GM21825 (cell line): Measurements from ENCODE around the gene DES.
A peak's percentile ranks its signal among the peaks of the same experiment; 100 is the strongest.
"Not testable (repeated sequence)": the region's sequence is repeated elsewhere in the genome, so short reads cannot be mapped to it uniquely, and the experiment has no call there.

Experiments used
- ATAC-seq: cut with Tn5 transposase; IDR thresholded peaks from one replicate; pipeline ENCODE4 v1.9.1; 2021; ENCODE audit warnings: mild to moderate bottlenecking, moderate library complexity; ENCODE audit not compliant: unreplicated experiment

The DES gene

DNA sequence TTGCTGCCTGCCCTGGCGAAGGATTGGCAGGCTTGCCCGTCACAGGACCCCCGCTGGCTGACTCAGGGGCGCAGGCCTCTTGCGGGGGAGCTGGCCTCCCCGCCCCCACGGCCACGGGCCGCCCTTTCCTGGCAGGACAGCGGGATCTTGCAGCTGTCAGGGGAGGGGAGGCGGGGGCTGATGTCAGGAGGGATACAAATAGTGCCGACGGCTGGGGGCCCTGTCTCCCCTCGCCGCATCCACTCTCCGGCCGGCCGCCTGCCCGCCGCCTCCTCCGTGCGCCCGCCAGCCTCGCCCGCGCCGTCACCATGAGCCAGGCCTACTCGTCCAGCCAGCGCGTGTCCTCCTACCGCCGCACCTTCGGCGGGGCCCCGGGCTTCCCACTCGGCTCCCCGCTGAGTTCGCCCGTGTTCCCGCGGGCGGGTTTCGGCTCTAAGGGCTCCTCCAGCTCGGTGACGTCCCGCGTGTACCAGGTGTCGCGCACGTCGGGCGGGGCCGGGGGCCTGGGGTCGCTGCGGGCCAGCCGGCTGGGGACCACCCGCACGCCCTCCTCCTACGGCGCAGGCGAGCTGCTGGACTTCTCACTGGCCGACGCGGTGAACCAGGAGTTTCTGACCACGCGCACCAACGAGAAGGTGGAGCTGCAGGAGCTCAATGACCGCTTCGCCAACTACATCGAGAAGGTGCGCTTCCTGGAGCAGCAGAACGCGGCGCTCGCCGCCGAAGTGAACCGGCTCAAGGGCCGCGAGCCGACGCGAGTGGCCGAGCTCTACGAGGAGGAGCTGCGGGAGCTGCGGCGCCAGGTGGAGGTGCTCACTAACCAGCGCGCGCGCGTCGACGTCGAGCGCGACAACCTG, at the start of gene DES:
Gene DES, plus strand, starts transcription at position 223 of the 857 bp plus-strand sequence. Its CDS starts 86 bp downstream, at position 309.
- no peak for ATAC-seq

DNA sequence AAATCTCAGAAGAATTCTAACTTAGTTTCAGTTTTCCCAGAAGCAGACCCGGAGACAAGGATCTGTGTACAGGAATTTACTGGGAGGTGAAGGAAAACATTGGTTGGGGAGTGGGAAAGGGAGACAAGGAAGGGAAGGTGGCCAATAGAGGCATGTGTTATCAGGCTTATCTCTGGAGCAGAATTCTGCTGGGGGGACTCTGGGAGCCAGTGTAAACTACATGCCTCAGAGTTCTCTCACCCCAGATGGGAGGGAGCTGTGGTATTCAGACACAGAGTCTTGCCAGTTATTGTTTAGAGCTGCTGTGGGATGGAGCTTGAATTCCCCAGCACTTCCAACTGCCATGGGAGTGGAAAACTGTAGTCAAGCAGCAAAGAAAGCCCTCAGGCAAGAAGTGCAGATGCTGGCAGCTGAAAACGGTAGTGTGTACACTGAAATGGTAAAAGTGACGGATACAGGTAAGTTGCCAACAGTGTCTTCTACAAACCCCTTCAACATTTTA, 49.4 kb upstream of the DES start:
- no peak for ATAC-seq

DNA sequence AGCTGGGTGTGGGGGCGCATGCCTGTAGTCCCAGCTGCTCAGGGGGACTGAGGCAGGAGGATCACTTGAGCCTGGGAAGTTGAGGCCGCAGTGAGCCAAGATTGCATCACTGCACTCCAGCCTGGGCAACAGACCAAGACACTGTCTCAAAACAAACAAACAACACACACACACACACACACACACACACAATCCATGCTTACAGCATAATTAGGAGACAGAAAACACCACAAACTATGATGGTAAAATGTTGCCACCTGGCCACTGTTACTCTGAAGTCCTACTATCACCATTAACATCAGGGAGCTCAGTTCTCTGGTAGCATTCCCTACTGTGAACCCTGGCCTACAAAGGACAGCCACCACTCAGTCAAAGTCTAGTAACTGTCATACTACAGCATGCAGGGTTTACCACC, 48.7 kb upstream of the DES start:
- no peak for ATAC-seq

DNA sequence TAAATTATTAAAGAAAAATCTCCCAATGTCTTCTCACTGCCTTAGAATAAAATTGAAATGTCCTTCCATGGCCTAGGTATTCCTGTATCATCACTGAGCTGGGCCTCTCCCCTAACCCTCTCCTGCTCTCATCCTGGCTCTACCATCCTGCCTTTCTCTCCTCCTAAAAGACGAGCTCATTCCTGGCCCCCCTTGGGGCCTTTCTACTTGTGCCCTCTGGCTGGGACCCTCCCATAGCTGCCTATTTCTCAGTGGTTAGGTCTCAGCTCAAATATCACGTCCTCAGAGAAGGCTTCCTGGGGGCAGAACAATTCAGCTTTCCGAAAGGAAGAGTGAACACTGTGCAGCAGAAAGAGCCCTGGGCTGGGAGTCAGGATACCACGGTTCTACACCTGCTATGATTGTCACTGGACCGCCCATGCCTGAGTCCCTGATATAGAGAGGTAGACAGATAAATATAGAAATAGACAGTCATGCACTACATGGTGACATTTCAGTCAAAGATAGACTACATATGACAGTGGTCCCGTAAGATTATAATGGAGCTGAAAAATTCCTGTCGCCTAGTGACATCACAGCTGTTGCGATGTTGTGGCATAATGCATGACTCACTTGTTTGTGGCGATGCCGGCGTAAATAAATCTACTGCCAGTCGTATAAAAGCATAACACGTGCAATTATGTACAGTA, 39.9 kb upstream of the DES start:
- no peak for ATAC-seq

DNA sequence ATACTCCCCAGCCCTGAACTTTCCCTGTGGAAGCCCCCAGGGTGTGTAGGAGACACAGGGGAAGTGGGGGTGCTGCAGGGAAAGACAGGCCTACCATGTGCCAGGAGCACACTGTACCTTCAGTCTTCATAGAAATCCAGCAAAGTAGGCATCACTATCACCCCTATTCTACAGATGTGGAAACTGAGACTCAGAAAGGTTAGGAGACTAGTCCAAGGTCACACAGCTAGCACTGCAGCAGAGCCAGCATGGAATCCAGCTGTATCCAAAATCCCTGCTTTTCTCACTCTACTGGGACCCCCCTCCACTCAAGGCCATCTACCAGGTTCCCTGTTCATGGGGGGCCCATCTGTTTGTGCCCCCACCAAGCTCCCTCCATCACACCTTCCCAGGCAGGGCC, 37.3 kb upstream of the DES start:
- no peak for ATAC-seq

DNA sequence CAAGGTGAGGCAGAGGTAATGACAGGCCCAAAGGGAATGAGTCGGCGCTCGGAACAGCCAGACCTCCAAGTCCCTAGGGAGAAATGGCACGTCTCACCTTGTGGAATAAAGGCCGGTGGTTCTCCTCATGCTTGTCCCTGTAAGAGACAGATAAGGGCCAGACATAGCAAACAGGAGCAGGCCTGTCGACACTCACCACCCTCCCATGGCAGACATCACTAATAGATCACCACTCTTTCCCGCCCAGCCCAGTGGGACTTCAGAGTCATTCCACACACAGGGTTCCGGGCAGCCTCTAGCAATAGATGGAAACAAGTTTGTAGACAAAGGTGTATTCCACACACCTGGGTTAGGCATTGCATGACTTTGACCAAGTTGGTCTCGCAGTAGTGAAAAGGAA, 36.7 kb upstream of the DES start:
- ATAC-seq: no peak

DNA sequence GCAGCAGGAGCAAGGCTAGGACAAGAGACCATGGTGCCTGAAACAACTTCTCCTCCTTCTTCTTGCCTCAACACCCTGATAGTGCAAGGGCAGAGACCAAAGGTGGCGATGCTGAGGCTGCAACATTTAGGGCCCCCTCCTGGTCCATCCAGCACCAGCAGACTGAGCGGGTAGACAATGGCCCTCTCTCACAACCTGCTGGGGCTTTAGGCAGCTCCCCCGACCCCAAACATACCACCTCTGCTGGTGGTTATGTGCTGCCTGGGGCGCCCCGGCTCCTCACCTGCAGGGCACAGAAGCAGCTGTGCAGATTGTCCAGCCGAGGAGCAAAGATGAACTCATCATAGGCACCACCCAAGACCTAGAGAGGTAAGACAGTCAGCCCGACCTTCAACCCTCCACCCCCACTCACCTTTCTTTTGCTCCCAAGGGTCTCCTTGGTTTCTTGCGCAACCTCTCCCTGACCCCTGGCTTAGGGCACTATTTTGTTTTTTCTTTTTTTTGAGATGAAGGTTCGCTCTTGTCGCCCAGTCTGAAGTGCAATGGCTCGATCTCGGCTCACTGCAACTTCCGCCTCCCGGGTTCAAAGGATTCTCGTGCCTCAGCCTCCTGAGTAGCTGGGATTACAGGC, 34.0 kb upstream of the DES start:
- ATAC-seq: no peak

DNA sequence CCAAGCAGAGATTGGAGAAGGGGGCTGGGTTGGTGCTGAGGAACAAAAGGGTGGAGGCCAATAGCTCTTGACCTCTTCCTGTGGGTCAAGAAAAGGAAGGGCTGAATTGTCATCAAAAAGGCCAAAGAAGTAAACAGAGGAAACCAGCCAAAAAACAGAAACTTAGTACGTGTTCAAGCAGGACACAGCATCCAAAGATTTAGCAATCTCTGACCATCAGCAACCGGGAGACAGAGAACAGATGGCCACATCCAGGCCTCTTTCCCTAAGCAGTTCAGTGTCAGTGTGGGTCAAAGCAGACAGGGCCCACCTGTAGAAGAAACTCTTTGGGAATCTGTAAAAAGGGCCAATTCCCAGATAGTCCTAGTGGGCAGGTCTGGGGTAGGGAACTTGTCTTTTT, 33.3 kb upstream of the DES start:
- no peak for ATAC-seq

DNA sequence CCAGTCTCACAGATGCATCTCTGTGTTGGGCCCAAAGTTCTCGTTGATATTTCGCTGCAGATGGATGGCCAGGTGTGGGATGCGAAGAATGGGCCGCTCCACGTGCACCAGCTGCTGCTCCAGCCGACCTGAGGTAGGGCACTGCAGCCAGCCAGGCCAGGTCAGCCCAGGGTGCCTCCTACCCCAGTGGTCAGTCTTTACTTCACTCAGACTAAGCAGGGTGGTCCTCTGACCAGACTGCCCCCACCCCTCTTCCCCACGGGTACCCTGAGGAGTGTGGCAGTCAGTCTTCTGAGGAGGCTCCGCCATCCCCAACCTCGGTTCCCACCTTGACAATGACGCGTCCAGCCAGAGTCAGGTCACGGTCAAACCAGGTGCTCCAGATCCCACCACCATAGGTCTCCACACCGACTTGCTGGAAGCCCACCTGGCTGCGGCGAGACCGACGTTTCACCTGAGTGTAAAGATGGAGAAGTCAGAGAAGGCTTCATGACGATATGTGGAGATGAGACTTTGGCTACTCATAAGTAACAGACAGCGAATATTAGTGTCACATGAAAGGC, 32.1 kb upstream of the DES start:
- ATAC-seq: no peak

DNA sequence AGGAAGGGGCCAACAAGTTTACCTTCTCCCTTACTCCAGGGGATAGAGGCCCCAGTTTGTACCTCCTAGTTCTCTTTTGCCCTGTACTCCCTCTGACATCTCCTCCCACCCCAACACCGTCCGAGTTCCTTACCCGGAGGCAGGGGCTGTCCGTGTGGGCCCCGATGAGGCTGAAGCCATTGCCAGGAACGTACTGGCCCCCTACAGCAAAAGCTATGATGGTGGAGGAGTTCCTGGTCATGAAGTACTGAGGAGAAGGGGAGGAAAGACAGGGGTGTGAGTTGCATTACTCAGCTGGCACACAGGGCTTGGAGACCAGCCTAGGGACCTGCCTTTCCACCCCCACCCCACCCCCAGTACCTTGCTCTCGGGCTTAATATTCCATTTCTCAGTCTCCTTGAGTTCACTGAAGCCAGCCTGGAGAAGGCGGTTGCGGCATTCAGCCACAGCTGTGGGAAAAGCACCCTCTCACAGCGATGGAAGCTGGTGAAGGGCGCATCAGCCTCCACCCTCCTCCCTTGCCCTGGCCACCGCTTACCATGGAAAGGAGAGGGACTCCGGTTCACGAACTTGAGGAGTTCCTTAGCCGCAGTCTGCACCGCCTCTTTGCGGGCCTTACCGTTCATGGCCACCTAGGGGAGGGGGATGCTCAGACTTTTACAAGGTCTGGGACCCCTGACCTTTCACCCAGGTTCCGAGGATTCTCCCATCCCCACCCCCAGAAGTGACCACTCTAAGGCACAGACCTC, 31.5 kb upstream of the DES start:
- ATAC-seq: no peak

DNA sequence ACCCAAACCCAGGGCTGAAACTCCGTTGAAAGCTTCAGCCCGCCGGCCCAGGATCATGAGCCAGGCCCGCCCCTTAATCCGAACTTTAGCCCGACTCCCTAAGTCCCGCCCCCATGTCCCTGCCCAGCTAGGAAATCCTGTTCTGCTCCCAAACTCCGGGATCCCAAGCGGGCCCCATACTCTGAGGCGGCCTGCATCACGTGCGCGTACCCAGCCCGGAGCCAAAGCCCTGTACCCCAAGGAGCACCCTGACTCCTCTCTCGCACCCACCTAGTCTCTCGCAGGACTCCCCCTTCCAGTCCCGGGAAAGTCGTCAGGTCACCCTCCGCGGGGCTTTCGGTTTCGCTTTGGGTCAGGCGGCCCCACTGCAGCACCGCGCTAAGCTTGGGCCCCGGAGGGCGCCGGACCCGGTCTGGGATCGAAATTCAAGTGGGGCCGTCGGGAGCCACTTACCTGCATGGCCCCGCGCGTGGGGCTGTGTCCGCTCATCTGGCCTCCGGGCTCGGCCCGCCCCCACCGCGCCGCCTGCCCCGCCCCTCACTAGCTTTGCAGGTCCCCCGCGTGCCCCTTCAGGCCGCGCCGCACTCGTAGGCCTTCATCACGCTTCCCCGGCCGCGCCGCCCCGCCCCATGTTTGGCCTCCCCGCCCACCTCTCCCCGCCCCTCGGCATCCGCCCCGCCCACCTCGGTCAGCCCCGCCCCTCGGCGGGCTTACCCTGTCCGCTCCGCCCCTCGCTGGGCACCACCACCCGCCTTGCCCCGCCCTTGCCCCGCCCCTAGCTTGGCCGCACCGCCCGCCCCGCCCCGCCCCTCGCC, 30.7 kb upstream of the DES start, which contains the start of gene DNPEP:
Gene DNPEP, minus strand, starts transcription at position 607 of the 815 bp plus-strand sequence. Its CDS starts 118 bp downstream, at position 489.
- ATAC-seq: peak; percentile 55

DNA sequence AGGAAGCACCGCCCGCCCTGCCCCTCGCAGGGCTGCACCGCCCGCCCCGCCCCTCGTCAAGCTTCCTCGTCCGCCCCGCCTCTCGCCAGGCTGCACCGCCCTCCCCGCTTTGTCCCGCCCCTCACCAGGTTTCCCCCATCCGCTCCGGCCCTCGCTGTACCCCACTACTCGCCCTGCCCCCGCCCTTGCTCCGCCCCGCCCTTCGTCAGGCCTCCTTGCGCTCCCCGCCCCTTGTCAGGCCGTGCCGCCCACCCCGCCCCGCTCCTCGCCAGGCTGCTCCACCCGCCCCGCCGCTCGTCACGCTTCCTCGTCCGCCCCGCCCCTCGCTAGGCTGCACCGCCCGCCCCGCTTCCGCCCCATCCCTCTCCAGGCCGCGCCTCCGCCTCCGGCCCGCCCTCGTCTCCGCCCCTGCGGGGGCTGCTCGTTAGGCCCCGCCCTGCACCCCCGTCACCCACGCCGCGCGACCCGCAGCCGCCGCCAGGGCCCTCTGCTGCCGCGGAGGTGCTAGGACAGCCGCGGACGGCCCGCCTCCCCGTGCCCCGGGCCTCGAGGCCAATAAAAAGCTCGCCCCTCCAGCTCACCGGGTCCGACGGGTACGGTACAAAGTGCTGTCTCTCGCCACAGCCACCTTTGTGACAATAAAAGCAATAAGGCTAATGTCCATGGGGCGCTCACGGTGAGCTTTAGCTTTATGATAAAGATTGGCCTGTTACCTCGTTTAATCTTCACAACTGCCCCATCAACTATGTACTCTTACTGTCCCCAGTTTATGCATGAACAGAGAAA, 29.9 kb upstream of the DES start:
- peak; percentile 81 for ATAC-seq

DNA sequence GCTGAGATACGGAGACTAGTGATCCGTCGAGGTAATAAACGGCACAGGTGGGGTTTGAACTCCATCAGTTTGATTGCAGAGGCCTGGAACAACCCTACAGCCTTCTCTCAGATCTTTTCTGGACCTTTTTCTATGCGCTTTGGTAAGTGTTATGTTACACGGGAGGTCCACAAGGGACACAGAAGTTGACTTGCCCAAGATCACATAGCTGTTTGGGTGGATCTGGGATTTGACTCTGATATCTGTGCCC, 29.3 kb upstream of the DES start:
- ATAC-seq: no peak

DNA sequence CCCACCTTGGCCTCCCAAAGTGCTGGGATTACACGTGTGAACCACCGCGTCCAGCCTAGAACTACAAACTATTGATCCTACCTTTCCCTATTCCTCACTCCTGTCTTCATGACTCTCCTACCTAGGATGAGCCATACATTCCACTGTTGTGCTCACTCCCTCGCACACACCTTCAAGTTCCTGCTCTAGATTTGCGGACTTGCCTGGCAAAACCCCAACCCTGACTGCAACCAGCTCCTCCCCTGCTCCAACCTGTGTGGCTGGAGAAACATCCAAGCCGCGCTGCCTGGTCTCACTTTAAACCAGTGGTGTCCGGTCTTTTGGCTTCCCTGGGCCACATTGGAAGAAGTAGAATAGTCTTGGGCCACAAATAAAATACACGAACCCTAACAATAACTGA, 25.4 kb upstream of the DES start:
- ATAC-seq: no peak

DNA sequence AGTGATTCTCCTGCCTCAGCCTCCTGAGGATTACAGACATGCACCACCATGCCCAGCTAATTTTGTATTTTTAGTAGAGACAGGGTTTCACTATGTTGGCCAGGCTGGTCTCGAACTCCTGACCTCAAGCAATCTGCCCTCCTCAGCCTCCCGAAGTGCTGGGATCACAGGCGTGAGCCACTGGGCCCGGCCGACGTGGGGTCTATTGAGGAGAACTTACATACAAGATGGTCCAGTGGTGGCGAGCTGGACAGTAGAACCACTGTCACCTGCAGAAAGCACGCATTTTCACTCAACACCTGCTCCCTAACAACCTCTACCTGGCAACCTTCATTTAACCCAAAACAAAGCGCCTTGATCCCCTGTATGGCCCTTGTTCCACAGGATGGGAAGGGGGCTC, 23.1 kb upstream of the DES start:
- not testable (repeated sequence) for ATAC-seq

DNA sequence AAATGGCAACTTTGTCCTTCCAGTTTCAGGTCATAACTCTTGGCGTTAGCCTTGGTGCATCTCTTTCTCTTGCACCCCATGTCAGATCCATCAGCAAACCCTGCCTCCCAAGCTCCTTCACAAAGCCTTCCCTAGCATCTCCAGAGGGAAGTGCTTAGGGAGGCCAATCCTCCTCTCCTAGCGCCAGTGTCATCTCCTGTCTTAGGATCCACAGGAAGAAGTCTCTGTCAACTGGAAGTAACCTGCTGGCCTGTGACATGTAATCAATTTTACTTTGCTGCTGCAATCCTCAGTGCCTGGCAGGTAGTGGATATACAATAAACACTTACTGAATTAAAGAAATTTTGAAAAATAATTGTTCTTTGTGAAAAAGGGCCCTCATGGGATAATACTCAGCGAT, 22.6 kb upstream of the DES start:
- no peak for ATAC-seq

DNA sequence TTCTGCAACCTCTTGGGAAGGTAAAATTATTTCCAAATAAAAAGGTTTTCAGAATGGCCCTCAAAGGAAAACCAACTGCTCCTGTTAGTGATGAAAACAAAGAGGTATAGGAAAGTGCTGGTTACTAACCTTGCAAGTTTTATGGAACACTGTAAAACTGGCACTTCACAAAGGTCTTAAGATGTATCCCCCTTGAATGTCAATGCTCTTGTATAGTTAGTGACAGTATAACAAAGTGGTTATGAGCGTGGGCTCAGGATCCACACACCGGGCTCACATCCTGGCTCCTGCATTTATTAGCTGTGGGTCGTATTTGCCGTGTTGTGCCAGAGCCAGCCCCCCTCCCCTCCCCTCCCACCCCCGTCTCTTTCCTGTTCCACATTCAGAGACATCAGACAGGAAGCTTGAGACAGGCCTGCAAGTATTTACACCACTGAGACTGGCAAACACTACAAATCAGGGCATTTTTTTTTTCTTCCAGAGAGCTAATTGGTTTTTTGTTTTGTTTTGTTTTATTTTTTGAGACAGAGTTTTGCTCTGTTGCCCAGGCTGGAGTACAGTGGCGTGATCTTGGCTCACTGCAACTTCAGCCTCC, 21.2 kb upstream of the DES start:
- no peak for ATAC-seq

DNA sequence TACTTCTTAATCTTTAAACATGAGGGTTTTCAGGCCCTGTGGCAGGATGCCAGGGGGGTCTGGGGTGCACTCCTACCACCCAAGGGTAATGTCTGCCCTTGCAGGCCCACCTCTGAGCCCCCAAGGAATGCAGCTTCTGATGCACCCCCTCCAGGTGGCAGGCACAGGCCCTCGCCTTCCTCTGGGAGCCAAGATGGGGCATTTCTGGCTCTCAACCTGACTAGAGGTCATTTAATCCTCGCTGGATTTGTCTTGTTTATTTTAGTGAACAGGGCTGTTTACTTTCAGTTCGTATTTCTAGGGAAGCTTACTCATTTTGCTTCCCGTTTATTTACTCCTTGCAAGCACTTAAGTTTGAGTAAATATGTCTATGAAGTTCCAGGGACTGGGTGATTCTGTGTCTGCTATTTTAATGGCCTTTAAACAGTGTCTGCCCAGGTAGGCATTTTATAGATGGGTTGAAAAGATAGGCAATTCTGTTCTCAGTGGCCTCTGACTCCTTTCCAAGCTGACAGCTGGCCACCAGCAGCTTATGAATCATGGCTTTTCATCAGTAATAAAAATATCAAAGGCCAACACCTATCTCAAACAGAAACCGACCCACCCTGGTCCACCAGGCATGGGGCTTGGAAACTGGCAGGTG, 19.3 kb upstream of the DES start:
- ATAC-seq: no peak
